HG02943 (cell line): Measurements from ENCODE around the gene FLT1.

ENCODE experiments used
- ATAC-seq: cut with Tn5 transposase; IDR thresholded peaks from one replicate; pipeline ENCODE4 v1.9.1; 2021; ENCODE audit warnings: mild to moderate bottlenecking, low read depth, moderate library complexity; ENCODE audit not compliant: unreplicated experiment

Gene FLT1

DNA sequence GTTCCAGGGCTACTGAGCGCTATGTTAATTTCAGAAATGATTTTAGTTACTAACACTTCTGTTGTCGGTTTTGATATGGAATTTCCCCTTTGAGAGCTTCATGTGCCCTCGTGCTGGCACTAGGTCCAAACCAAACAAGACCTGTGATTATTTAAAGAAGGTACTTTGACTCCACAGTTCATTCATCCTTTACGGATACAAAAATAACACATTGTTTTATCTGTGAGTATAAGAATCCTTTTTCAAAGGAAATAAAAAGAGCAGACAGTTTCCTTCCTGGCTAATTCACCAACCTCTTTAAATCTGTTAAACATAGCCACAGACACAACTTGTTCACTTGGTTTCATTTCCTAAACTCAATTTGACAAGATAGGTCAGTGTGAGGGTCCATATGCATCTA, 141.2 kb downstream of the FLT1 start:
- ATAC-seq = no peak

DNA sequence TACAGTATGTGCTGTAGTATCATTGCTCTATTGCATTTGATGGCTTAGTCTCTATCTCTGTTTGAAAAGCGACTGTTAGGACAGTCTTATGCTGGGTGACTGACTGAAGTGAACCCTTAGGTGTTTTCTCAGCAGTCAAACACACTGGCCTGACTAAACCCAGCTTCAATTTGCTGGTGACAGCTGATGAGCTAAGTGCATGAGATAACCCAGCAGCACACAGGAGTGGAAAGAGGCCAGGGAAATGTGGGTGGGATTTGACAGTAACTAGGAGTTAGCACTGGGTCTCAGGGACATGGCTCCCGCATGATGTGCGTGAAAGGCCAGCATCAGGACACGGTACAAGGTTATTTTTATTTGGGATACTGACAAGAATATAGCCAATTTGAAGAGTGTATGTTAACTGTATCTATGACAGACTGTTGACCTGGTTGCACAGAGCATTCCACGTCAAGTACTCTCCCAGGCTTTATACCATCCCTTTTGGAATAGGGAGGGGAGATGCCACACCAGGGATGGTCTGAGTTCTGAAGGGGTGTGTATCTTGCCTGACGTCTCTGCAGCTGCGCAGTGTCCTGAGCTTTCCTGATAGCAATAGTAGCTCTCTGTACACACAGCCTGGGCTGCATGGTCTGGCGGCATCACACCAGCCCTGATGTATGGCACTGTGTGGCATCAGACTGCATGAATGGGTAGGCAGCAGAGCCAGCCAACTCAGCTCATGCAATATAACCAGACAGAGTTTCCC, 144.8 kb downstream of the FLT1 start:
- no peak for ATAC-seq

DNA sequence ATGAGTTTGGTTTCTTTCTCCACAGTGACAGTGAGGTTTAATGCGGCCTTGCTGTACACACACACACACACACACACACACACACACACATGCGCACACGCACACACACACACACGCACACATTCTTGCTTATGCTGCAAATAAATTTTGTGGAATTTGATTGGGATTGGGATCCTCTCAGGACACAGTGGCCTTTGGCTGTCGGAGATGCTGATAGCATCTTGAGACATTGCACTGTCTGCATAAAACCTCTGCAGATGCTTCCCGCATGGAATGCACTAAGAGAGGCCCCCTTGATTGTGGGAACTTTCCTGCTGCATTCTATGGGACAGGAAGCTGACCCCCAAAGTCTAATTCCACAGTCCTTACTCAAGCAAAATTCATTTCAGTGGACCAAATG, 145.6 kb downstream of the FLT1 start:
- ATAC-seq = no peak

DNA sequence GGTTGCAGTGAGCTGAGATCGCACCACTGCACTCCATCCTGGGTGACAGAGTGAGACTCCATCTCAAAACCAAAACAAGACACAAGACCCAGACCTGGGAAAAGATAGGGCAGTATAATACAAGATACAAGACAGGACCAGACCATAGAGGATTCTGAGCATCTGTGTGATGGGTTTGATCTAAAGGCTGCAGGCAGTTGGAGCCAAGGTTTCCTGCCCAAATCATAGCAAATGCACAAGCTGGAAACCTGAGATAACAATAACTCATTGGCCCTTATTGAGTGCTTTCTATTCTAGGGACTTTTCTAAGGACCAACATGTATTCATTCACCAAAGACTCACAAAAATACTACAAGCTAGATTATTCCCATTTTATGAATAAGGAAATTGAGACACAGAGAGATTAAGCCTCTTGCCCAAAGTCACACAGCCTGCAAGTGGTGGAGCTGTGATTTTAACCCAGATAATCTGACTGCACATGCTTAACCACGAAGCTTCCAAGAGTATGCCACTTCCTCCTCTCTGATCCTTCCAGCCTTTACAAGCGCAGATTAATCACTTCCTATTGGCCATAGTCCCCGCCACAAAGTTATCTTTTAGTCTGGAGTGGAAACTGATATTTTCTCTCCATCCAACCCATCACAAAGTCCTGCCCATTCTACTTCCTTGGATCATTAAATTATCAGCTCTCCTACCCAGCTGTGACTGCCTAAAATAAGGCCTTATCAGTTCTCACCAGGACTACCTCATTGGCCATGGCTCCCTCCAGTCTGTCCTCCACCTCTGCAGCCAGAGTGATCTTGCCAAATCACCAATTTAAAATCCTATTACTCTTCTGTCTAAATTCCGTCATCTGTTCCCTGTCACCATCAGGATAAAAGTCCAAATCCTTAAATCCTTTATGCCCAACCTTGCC, 147.2 kb downstream of the FLT1 start:
- ATAC-seq = no peak

DNA sequence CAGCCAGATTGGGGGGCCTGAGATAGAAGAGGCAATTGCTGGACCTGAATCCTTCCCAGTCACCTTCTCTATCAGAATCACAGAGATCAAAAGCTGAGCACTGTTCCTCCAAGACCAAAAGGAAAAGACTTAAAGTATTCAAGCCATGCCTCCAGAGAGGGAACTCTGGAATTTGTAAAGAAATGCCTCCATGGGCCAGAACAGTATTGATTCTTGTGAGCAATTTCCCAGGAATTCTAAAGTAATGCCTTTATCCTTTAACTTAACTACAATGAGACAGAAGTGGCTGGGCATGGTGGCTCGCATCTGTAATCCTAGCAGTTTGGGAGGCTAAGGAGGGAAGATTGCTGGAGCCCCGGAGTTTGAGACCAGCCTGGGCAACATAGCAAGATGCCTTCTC, 148.8 kb downstream of the FLT1 start:
- no peak for ATAC-seq

- ATAC-seq = no peak
These were observed 150.8 kb downstream of the FLT1 start for GRCh38 chr13:28344163-28344562.

DNA sequence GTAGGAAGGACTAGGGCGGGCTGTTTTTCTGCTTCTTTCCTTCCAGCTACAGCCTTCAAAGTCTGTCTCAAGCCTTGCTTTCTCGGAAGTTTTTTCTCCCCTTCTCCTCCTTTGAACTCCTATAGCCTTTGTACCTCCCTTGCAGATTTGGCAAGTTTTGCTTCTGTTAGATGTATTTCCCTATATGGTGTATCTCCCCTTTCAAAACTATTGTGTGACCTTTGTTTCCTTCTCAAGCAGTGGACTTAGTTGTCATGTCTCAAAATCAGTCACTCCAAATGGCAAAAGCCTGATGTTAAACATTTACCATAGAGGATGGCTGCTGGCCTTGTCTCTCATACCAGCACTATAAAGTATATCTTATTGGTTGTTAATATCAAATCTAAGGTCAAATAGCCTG, 152.7 kb downstream of the FLT1 start:
- ATAC-seq = no peak

GRCh38 chr13:28340272-28340793, 154.6 kb downstream of the FLT1 start:
- no peak for ATAC-seq

GRCh38 chr13:28339419-28339818, 155.5 kb downstream of the FLT1 start:
- ATAC-seq = no peak

GRCh38 chr13:28338742-28339141, 156.2 kb downstream of the FLT1 start:
- ATAC-seq = no peak

DNA sequence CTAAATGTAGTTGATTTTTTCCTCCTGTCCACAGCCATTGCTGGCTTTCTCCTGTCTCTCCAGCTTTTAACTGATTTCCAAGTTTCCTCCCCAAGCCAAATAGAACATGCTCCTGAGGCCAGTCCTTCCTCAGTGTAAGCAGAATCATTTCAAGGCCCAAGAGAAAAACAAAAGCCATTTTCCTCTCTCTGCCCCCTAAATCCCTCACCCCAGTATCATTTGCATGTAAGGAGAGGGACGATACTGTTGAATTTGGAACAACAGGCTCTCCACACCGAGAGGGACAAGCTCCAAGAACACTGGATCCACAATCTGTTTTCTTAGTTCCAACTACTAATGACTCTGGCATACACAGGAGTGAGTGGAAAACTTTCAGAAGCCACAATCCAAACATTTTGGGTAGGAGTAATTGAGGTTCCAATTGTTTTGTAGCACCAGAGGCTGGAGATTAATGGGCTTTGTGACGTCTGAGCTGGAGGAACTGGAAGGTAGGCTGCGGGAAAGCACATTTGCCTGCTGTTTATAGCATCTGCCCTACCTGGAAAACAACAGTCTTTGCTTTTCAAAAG, 156.8 kb downstream of the FLT1 start:
- ATAC-seq = no peak

GRCh38 chr13:28337166-28338005, 157.5 kb downstream of the FLT1 start:
- no peak for ATAC-seq

DNA sequence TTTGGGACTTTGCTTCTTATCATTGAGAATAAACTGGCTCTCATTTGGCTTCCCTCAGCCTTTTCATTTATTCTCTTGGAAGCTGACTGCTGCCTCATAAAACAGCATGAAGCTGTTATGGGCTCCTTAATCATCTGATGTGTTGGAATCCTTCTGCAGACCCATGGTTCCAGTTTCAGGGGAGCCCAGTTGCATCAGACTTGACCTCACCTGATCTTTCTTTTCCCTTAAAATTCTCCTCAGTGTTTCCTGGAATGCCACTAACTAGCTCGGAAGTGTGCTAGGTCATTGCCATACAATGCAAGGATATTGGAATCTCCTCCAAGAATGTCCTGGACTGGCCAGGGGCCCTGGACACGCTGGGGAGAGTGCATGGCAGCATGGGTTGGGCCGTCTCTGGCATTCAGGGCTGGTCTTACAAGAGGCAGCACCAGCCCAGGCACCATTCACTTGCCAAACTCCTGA, 158.7 kb downstream of the FLT1 start:
- no peak for ATAC-seq

DNA sequence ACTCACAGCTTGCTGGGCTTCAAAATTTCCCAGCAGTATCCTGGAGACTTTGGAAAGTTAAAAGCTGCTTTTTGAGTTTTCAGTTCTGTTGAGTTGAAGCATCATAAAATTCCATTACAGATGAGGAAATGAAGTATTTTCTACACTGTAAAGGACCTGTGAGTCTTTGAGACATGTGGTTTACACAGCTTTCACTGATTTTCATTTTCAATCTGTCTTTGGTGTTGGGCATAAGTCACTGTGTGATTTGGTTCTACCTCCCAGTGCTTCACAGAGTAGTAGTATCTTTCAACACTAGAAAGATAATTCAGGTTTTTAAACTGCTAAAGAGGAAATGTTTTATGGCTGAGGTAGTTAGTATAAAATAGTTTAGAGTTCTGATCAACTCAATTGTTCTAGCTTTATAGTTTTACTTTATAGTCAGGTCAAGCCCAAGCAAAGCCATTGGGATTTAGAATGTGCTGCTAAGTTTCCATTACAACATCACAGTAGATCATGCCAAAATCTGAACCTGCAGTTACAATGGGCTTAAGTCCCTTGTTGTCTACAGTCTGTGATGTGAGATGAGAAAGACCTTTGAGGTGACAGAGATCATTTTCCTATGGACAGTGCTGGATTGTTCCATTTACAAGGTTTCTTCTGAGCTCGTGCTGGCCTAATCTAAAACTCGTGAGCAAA, 161.6 kb downstream of the FLT1 start:
- no peak for ATAC-seq

- ATAC-seq = no peak
These were observed 165.4 kb downstream of the FLT1 start for GRCh38 chr13:28329395-28330158.

DNA sequence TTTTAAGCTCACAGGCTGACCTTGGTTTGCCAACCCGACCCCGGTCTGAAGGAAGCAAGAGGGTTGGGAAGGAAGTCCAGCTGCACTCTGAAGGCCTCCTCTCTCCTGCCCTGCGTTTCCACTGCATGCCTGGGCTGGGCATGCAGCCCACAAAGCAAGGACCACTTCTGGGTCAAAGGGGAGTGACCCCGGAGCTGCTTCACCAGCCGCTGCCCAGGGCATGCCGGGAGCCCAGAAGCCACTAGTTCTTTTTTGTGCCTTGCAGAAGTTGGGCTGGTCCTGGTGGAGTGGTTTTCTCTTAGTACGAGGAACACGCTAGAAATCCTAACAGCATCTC, 166.7 kb downstream of the FLT1 start:
- no peak for ATAC-seq

- no peak for ATAC-seq
These were observed 167.3 kb downstream of the FLT1 start for GRCh38 chr13:28327373-28328270.

DNA sequence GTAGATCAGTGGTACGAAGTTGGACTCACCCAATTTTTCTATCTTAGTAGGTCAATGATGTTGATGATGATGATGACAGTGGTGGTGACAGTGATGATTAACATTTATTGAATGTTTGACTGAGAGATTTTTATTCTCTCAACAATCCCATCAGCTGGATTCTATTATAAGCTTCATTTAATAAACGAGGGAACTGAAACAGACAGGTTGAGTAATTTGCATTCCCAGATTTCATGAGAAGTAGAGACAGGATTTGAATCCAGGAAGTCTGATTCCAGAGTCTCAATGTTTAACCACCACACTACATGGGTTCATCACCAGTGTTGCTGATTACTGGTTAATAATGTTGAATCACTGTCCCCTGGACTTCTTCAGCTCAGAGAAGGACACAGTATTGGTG, 168.9 kb downstream of the FLT1 start:
- ATAC-seq = no peak
